ENCODE results near the gene ZNF48.

Gene ZNF48

DNA sequence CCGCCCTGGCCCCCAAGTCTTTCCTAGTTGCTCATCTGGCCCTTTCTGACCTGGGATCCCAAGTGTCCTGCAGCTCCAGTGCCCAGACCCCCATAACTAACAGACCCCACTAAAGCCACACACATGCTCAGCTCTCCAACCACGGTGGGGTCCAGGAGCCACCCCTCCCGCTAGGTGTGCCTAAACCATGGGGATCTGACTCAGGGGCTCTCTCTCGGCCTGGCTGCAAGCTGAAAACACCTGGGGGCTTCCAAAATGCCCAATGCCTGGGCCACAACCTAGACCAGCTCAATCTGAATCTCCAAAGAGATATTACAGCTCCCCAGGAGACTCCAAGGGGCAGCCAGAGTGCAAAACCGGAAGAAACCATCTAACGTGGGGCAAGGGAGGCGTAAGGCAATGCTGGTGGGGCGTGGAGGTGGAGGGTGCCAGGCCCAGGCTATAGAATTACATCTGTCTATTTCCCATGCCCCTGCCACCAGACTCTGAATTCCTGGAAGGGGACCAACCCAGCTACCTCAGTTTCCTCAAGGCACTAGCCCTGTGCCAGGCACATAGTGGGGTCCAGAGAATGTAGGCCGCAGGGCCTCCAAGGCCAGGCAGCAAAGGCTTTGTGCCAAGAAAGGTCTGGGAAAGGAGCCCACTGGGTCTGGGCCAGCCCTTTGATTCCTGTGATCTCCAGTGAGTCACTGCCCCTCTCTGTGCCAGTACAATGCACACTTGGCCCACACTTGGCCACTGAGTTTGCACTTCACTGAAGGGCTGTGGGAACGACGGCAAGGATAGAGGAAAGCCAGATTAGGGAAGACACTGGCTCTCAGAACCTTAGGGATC, 43.4 kb upstream of the ZNF48 start (continued):
- TF ChIP-seq, protein P1, sequence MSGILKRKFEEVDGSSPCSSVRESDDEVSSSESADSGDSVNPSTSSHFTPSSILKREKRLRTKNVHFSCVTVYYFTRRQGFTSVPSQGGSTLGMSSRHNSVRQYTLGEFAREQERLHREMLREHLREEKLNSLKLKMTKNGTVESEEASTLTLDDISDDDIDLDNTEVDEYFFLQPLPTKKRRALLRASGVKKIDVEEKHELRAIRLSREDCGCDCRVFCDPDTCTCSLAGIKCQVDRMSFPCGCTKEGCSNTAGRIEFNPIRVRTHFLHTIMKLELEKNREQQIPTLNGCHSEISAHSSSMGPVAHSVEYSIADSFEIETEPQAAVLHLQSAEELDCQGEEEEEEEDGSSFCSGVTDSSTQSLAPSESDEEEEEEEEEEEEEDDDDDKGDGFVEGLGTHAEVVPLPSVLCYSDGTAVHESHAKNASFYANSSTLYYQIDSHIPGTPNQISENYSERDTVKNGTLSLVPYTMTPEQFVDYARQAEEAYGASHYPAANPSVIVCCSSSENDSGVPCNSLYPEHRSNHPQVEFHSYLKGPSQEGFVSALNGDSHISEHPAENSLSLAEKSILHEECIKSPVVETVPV (CRISPR knock-in tag; IDR thresholded peaks at IDR 0.05) = no peak
- no peak for TF ChIP-seq ZNF565 (CRISPR knock-in tag; conservative IDR thresholded peaks at IDR 0.05; ENCODE audit: low read depth)
- no peak for TF ChIP-seq ZC3H10 (CRISPR knock-in tag; IDR thresholded peaks at IDR 0.05)

DNA sequence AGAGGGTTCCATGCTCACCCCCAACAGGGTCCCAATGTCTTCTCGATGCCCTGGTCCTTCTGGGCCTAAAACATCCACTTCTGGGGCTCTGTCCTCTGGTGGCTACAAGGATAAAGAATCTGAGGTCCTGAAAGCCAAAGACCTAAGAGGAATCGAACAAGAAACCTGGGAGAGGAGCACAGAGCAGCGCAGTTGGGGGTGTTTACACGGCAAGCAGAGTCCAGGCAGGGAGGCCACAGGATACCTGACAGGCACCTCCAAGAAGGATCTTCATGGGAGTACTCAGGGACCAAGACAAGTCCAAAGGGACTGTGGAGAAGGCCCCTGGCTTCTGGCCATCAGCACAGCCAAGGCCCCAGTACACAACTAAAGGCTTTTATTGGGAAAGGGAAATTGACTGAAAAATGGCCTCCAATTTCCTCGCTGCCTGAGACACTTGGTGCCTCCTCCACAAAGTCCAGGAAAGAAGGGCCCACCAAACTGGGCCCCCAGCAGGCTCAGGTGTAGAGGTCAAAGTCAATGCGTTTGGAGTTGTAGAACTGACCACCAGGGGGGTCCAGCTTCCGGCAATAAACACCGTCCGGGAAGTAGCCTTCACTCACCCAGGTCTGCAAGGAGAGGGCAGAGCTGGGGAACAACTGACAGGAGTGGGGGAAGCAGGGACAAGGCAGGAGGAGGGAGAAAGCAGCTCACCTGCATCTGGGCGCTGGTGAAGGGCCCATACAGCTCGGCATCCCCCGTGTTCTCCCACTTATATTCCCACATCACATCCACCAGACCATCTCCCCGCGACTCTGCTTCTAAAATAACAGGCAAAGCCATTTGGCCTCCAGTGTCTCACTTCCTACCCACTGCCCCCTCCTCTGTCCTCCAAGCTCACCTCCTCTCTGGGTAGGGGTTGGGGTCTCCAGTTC, 42.5 kb upstream of the ZNF48 start:
- no peak for ATAC-seq
- no peak for TF ChIP-seq ISL1 (CRISPR knock-in tag; IDR thresholded peaks at IDR 0.05)
- no peak for TF ChIP-seq BACH2 (CRISPR knock-in tag; IDR thresholded peaks at IDR 0.05; ENCODE audit: borderline replicate concordance)
- no peak for TF ChIP-seq GLIS3 (CRISPR knock-in tag; IDR thresholded peaks at IDR 0.05)
- no peak for TF ChIP-seq TOX (CRISPR knock-in tag; IDR thresholded peaks at IDR 0.05; ENCODE audit: borderline replicate concordance)
- TF ChIP-seq PATZ1 (CRISPR knock-in tag; IDR thresholded peaks at IDR 0.05; ENCODE audit: borderline replicate concordance) = no peak
- TF ChIP-seq ZFP30 (CRISPR knock-in tag; IDR thresholded peaks at IDR 0.05) = no peak
- TF ChIP-seq CSDC2 (CRISPR knock-in tag; IDR thresholded peaks at IDR 0.05) = no peak

DNA sequence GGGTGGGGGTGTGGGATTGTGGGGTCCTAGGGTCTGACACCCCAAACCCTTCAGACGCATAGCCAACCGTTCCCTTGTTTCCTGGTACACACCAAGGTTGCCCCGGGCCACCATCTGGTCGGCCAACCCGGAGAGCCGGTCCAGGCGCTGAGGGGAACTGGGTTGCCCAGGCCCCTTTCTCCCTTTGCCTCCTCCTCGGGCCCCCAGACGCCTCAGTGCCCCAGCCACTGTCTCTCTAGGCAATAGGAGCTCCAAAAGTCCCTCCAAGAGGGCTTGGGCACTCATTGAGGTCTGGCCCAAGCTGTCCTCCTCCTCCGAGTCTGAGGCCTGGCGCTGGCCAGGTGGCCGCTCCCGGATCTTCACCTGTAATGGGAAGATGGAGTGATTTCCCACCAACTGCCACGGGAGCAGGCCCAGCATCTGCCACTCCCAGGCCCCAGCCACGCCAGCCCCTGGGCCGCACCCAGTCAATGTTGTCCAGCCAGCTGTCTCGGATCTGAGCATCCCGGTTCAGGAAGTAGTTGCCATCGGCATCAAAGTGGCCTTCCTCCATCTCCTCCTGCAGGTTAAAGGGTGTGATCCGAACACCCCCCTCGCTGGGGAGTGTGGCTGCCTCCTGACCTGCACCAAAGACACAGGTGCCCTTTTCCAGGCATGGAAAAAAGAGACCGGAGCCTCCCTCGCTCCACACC, 41.6 kb upstream of the ZNF48 start:
- no peak for TF ChIP-seq CSDC2 (CRISPR knock-in tag; IDR thresholded peaks at IDR 0.05)
- no peak for TF ChIP-seq ZFP3 (CRISPR knock-in tag; IDR thresholded peaks at IDR 0.05)
- TF ChIP-seq, protein P1 (CRISPR knock-in tag; IDR thresholded peaks at IDR 0.05) = no peak
- no peak for TF ChIP-seq ZNF70 (CRISPR knock-in tag; IDR thresholded peaks at IDR 0.05)
- no peak for TF ChIP-seq OSR1 (CRISPR knock-in tag; IDR thresholded peaks at IDR 0.05)
- no peak for TF ChIP-seq RARB (CRISPR knock-in tag; IDR thresholded peaks at IDR 0.05)
- TF ChIP-seq GLIS3 (CRISPR knock-in tag; IDR thresholded peaks at IDR 0.05) = no peak
- TF ChIP-seq ISL1 (CRISPR knock-in tag; IDR thresholded peaks at IDR 0.05) = no peak
- TF ChIP-seq ZFP30 (CRISPR knock-in tag; IDR thresholded peaks at IDR 0.05) = no peak
- no peak for TF ChIP-seq TSHZ2 (CRISPR knock-in tag; IDR thresholded peaks at IDR 0.05)
- TF ChIP-seq TCF4 (CRISPR knock-in tag; IDR thresholded peaks at IDR 0.05; ENCODE audit: borderline replicate concordance) = no peak
- TF ChIP-seq ARNTL (CRISPR knock-in tag; IDR thresholded peaks at IDR 0.05; ENCODE audit: borderline replicate concordance, low read depth) = no peak
- no peak for TF ChIP-seq POU6F1 (CRISPR knock-in tag; IDR thresholded peaks at IDR 0.05; ENCODE audit: borderline replicate concordance, low read depth)
- TF ChIP-seq ZNF8 (CRISPR knock-in tag; IDR thresholded peaks at IDR 0.05) = no peak
- no peak for TF ChIP-seq ESRRG (CRISPR knock-in tag; IDR thresholded peaks at IDR 0.05)
- TF ChIP-seq TOX (CRISPR knock-in tag; IDR thresholded peaks at IDR 0.05; ENCODE audit: borderline replicate concordance) = no peak
- no peak for TF ChIP-seq ZC3H10 (CRISPR knock-in tag; IDR thresholded peaks at IDR 0.05)
- TF ChIP-seq PPARA (CRISPR knock-in tag; IDR thresholded peaks at IDR 0.05; ENCODE audit: borderline replicate concordance) = no peak
- ATAC-seq = no peak

All from SK-N-SH treated with all-trans-retinoic acid at 6 μM for 48 hours (cell line).